ENCODE measurements around the gene TNFRSF1B. TPM values are rescaled to one million over a fixed set of nuclear protein-coding genes. Genes with fewer than 3 reads are reported as not detected.

TNFRSF1B gene
- polyA plus RNA-seq, 1 donor from 2014 or later, result not detected

DNA sequence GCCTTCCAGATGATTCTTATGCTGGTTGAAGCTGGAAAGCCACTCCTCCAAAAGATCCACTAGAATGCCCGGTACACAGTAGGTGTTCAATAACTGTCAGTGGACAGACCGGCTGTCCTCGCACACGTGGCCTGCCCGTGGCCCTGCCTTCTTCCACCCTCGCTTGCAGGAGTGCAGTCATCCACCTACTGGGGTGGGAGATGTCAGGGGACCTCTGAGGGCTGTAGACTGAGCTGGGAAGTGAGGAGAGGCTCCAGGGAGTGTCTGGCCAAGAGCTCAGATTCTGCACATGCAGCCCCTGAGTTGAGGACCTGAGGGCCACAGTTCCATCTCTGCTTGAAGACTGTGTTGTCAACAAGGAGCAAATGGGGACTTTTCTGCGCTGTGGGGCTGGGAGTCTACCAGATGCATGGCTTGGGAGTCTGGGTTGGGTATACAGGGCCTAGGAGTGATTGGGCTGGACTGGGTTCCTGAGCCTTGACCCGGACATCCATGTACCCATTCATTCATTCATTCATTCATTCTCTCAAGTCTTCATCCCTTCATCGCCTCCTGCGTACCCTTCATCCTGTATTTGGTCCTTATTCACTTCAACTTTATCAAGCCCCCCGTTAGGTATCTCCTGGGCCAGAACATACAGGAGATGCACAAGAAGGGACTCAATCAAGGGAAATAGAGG is 4.2 kb upstream of the TNFRSF1B start:
- H3K4me2 ChIP-seq (ENCODE audit: low read length), result no peak overlapping the region
- no peaks in the 10 kb centered on the region for H3K36me3 ChIP-seq (ENCODE audit: insufficient read depth, low read length)
- H3K9me3 ChIP-seq (ENCODE audit: low read length), result no peaks in the 10 kb centered on the region
- H4K20me1 ChIP-seq (ENCODE audit: insufficient read depth), result no peaks in the 10 kb centered on the region
- H3K9ac ChIP-seq (ENCODE audit: low read length), result no peak overlapping the region
- H2AFZ ChIP-seq (ENCODE audit: low read depth, low read length), result no peak overlapping the region
- no peak for TF ChIP-seq MXI1 (conservative IDR thresholded peaks at IDR 0.05; ENCODE audit: poor library complexity, severe bottlenecking)
- no peak for TF ChIP-seq EP300 (conservative IDR thresholded peaks at IDR 0.05; ENCODE audit: poor library complexity, severe bottlenecking)
- TF ChIP-seq EZH2 (IDR thresholded peaks at IDR 0.05; ENCODE audit: borderline replicate concordance, insufficient read depth, low read length, poor library complexity, severe bottlenecking), result no peak
- peaks cover 10% of the 10 kb centered on the region for H3K27me3 ChIP-seq (ENCODE audit: insufficient read depth, low read depth, low read length)
- no peaks in the 10 kb centered on the region for H3F3A ChIP-seq (ENCODE audit: insufficient read depth, low read length, poor library complexity, severe bottlenecking)
- H3K9me2 ChIP-seq (ENCODE audit: insufficient read depth, low read length), result no peaks in the 10 kb centered on the region
- H3K27ac ChIP-seq (ENCODE audit: low read length), result no peak overlapping the region
- H3K79me2 ChIP-seq (replicated peaks; ENCODE audit: insufficient read depth, low read length), result no peaks in the 10 kb centered on the region
- H3K4me3 ChIP-seq (ENCODE audit: low read length), result no peak overlapping the region

DNA sequence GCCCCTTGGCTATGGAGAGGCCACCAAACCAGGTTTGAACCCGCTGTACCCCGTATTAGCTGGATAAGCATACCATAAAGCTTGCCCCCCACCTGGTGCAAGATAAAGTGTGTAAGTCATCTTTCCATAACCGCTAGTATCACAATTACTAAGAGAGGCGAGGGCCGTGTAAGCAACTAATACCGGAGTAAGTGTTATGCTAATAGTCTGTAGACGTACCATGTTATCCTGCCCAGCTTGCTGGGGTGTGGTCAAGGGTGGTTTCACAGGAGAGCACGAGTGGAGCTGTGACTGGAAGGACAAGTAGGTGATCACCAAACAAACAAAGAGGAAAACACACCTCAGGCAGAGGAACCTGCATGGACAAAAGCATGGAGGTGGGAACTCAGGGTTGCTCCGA is 3.6 kb upstream of the TNFRSF1B start:
- TF ChIP-seq EP300 (conservative IDR thresholded peaks at IDR 0.05; ENCODE audit: poor library complexity, severe bottlenecking) (no peak), POLR2AphosphoS5 (IDR thresholded peaks at IDR 0.05) (no peak), MXI1 (conservative IDR thresholded peaks at IDR 0.05; ENCODE audit: poor library complexity, severe bottlenecking) (no peak), SMC3 (conservative IDR thresholded peaks at IDR 0.05; ENCODE audit: poor library complexity) (no peak), TAF1 (IDR thresholded peaks at IDR 0.05; ENCODE audit: low read depth) (no peak), EZH2 (IDR thresholded peaks at IDR 0.05; ENCODE audit: borderline replicate concordance, insufficient read depth, low read length, poor library complexity, severe bottlenecking) (no peak)
- TF ChIP-seq, protein P1, sequence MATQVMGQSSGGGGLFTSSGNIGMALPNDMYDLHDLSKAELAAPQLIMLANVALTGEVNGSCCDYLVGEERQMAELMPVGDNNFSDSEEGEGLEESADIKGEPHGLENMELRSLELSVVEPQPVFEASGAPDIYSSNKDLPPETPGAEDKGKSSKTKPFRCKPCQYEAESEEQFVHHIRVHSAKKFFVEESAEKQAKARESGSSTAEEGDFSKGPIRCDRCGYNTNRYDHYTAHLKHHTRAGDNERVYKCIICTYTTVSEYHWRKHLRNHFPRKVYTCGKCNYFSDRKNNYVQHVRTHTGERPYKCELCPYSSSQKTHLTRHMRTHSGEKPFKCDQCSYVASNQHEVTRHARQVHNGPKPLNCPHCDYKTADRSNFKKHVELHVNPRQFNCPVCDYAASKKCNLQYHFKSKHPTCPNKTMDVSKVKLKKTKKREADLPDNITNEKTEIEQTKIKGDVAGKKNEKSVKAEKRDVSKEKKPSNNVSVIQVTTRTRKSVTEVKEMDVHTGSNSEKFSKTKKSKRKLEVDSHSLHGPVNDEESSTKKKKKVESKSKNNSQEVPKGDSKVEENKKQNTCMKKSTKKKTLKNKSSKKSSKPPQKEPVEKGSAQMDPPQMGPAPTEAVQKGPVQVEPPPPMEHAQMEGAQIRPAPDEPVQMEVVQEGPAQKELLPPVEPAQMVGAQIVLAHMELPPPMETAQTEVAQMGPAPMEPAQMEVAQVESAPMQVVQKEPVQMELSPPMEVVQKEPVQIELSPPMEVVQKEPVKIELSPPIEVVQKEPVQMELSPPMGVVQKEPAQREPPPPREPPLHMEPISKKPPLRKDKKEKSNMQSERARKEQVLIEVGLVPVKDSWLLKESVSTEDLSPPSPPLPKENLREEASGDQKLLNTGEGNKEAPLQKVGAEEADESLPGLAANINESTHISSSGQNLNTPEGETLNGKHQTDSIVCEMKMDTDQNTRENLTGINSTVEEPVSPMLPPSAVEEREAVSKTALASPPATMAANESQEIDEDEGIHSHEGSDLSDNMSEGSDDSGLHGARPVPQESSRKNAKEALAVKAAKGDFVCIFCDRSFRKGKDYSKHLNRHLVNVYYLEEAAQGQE (IDR thresholded peaks at IDR 0.05; ENCODE audit: borderline replicate concordance), result no peak
- TF ChIP-seq, protein P2, sequence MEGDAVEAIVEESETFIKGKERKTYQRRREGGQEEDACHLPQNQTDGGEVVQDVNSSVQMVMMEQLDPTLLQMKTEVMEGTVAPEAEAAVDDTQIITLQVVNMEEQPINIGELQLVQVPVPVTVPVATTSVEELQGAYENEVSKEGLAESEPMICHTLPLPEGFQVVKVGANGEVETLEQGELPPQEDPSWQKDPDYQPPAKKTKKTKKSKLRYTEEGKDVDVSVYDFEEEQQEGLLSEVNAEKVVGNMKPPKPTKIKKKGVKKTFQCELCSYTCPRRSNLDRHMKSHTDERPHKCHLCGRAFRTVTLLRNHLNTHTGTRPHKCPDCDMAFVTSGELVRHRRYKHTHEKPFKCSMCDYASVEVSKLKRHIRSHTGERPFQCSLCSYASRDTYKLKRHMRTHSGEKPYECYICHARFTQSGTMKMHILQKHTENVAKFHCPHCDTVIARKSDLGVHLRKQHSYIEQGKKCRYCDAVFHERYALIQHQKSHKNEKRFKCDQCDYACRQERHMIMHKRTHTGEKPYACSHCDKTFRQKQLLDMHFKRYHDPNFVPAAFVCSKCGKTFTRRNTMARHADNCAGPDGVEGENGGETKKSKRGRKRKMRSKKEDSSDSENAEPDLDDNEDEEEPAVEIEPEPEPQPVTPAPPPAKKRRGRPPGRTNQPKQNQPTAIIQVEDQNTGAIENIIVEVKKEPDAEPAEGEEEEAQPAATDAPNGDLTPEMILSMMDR (IDR thresholded peaks at IDR 0.05; ENCODE audit: poor library complexity, severe bottlenecking), result no peak

More for the DNA sequence above, 3.6 kb upstream of the TNFRSF1B start:
- H2AFZ ChIP-seq (ENCODE audit: low read depth, low read length), result no peak overlapping the region
- no peaks in the 10 kb centered on the region for H3F3A ChIP-seq (ENCODE audit: insufficient read depth, low read length, poor library complexity, severe bottlenecking)
- H3K4me2 ChIP-seq (ENCODE audit: low read length), result no peak overlapping the region
- H3K36me3 ChIP-seq (ENCODE audit: insufficient read depth, low read length), result no peaks in the 10 kb centered on the region
- H3K27ac ChIP-seq (ENCODE audit: low read length), result no peak overlapping the region
- no peaks in the 10 kb centered on the region for H3K79me2 ChIP-seq (replicated peaks; ENCODE audit: insufficient read depth, low read length)
- H4K20me1 ChIP-seq (ENCODE audit: insufficient read depth), result no peaks in the 10 kb centered on the region
- H3K9me2 ChIP-seq (ENCODE audit: insufficient read depth, low read length), result no peaks in the 10 kb centered on the region
- H3K9me3 ChIP-seq (ENCODE audit: low read length), result no peaks in the 10 kb centered on the region
- H3K27me3 ChIP-seq (ENCODE audit: insufficient read depth, low read depth, low read length), result peaks cover 12% of the 10 kb centered on the region
- H3K9ac ChIP-seq (ENCODE audit: low read length), result no peak overlapping the region
- H3K4me3 ChIP-seq (ENCODE audit: low read length), result no peak overlapping the region

Data from neural cell (in vitro differentiated cells).